Right lobe of liver (tissue), 6 donors: ENCODE results near the gene SSBP2. TPM values are rescaled to one million over a fixed set of nuclear protein-coding genes. Genes with fewer than 3 reads are reported as not detected.
A peak's percentile ranks its signal among the peaks of the same experiment; 100 is the strongest.

ENCODE experiments used
- ATAC-seq, 4 donors: fragments of 200-7000 bp; cut with Tn5 transposase; one replicate each; pipeline ENCODE4 v1.9.1; 2020; ENCODE audit warnings: mild to moderate bottlenecking in 4 of 4, moderate library complexity in 4 of 4
- DNase-seq, 3 donors: peaks; one replicate each; pipeline ENCODE4 v3.0.0-alpha.2; 2020
- H3K27ac ChIP-seq, 3 donors: fragments of 200-600 bp; one replicate each; pipeline ENCODE4 v1.8.0; 2022
- H3K27me3 ChIP-seq, 2 donors: fragments of 200-600 bp; one replicate each; pipeline ENCODE4 v1.8.0; 2022
- H3K36me3 ChIP-seq, 4 donors: fragments of 200-600 bp; sonication (generic) in 1 of 4; one replicate each; pipeline versions ENCODE4 v1.5.1 to v1.8.0; 2017 to 2022; ENCODE audit warnings: control low read depth in 1 of 4
- H3K4me1 ChIP-seq, 4 donors: fragments of 200-600 bp; sonication (generic) in 1 of 4; one replicate each; pipeline versions ENCODE4 v1.5.1 to v1.8.0; 2017 to 2022; ENCODE audit warnings: control low read depth in 1 of 4
- H3K4me3 ChIP-seq, 3 donors: fragments of 200-600 bp; one replicate each; pipeline ENCODE4 v1.8.0; 2022
- H3K9me3 ChIP-seq, 4 donors: fragments of 200-600 bp; sonication (generic) in 1 of 4; one replicate each; pipeline versions ENCODE4 v1.5.1 to v1.8.0; 2017 to 2022; ENCODE audit warnings: control low read depth in 1 of 4
- POLR2A ChIP-seq: fragments of 450-650 bp; IDR thresholded peaks from one replicate; pipeline ENCODE4 v1.6.1; 2017; ENCODE audit warnings: antibody characterized with exemption, mild to moderate bottlenecking
- WGBS: methylation state at CpG from one replicate; pipeline ENCODE4 v1.1.6; 2018; ENCODE audit warnings: low coverage, low lambda C conversion rate; ENCODE audit not compliant: insufficient coverage; ENCODE audit errors: missing lambda C conversion rate; 5-methylcytosine and 5-hydroxymethylcytosine counted together
- intact Hi-C, 2 donors: fragments of 100-400 bp; cut with DNase I; formaldehyde crosslinking; loops; one replicate each; pipeline versions ENCODE4 v1.11.2 to v1.14.1; 2022
- total RNA-seq, 6 experiments: library from RNA; depleted of rRNA in 2 of 6; stranded (reverse); fragments of >200 nt in 2 of 6; fragmentation: NEBNext Ultra II Directional in 3 of 6; extraction: Animal tissue kit (Norgen Biotek cat#: 25700) in 3 of 6; gene quantifications; one replicate each; pipeline versions ENCODE4 v1.1.0 to v1.2.4, GENCODE V29; 2016 to 2023
- TF ChIP-seq, protein P1 (sequence below), 4 donors: fragments of 200-600 bp in 3 of 4; fragments of 450-650 bp in 1 of 4; IDR thresholded peaks; one replicate each; pipeline versions ENCODE4 v1.5.1 to v1.8.0; 2016 to 2022; ENCODE audit warnings: antibody characterized with exemption in 4 of 4, mild to moderate bottlenecking in 2 of 4
- donor health status: DM: no; HTN: yes; CAD: no.
- donor health status: DM: no; HTN: no; CAD: no.
- donor health status: DM: no; HTN: no; CAD: no.
- donor health status: DM: no; HTN: yes; CAD: no.
- donor health status: DM: no; HTN: yes; CAD: no.

The SSBP2 gene
- total RNA-seq, 6 experiments from 2014 or later = 2.0 to 4.8 (median 3.7) TPM

DNA sequence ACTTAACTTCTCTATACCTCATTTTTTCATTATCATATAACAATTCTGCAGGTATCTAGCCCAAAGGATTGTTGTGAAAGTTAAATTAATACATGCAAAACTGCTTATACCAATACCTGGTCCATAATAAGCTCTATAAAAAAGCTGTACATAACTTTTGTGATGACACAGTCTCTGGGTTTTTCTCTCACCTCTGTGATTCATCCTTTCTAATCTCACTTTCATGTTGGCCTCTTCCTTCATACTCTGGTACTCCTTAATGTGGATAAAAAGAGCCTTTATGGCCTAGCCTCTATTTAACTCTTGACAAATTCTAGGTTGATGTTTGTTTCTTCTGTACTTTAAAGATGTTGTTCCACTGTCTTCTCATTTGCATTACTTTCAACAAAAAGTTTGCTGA lies 194.1 kb downstream of the SSBP2 start:
- intact Hi-C loops = no loop called here
- TF ChIP-seq, protein P1, sequence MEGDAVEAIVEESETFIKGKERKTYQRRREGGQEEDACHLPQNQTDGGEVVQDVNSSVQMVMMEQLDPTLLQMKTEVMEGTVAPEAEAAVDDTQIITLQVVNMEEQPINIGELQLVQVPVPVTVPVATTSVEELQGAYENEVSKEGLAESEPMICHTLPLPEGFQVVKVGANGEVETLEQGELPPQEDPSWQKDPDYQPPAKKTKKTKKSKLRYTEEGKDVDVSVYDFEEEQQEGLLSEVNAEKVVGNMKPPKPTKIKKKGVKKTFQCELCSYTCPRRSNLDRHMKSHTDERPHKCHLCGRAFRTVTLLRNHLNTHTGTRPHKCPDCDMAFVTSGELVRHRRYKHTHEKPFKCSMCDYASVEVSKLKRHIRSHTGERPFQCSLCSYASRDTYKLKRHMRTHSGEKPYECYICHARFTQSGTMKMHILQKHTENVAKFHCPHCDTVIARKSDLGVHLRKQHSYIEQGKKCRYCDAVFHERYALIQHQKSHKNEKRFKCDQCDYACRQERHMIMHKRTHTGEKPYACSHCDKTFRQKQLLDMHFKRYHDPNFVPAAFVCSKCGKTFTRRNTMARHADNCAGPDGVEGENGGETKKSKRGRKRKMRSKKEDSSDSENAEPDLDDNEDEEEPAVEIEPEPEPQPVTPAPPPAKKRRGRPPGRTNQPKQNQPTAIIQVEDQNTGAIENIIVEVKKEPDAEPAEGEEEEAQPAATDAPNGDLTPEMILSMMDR (IDR thresholded peaks at IDR 0.05) = no peak
- no peak for TF ChIP-seq POLR2A
- H3K4me1 ChIP-seq = no peaks in the 10 kb centered on the region
- ATAC-seq (no peak), DNase-seq (no peak)
- no peak overlapping the region for H3K4me3 ChIP-seq
- no peaks in the 10 kb centered on the region for H3K9me3 ChIP-seq
- no peak overlapping the region for H3K27ac ChIP-seq
- no peaks in the 10 kb centered on the region for H3K36me3 ChIP-seq
- no peaks in the 10 kb centered on the region for H3K27me3 ChIP-seq

DNA sequence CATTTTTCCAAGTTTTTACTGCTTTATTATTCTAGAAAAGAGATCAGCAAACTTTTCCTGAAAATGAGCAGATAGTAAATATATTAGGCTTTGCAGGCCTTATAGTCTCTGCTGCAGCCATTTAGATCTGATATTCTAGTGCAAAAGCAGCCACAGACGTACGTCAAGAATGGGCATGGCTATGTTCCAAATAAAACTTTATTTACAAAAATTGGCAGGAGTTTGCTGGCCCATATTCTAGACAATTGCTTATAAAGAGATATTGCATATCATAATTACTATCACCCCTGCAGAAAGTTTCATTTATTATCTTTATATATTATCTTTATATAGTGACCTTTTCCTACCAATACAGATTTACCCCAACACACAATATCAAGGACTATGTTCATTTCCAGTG lies 195.0 kb downstream of the SSBP2 start:
- DNase-seq (no peak), ATAC-seq (no peak)
- 84% methylated on average over 2 of the region's 2 CpGs for WGBS
- Histone ChIP-seq H3K27me3 (no peaks in the 10 kb centered on the region), H3K4me1 (no peaks in the 10 kb centered on the region), H3K27ac (no peak overlapping the region), H3K36me3 (no peaks in the 10 kb centered on the region), H3K9me3 (no peaks in the 10 kb centered on the region), H3K4me3 (no peak overlapping the region)
- intact Hi-C loops = no loop called here
- TF ChIP-seq POLR2A = no peak
- TF ChIP-seq, protein P1 (IDR thresholded peaks at IDR 0.05) = no peak

DNA sequence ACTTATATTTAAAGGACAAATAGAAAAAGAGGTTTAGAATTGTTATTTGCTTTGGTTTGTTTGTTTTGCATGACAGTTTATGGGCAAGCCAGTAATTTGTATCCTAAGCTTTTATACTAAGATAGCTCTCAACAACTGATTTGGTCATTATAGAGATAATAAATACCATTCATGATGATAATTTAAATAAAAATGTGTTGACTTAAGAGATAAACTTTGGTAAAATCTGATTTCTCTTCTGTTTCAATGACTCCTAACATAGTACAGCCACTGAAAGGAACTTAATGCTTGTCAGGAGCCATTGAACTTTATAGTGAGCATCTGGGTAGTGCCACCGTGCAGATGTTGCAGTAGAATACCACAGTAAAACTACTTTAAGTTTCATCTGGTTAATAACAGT lies 196.2 kb downstream of the SSBP2 start:
- H3K9me3 ChIP-seq = no peaks in the 10 kb centered on the region
- H3K36me3 ChIP-seq = no peaks in the 10 kb centered on the region
- no peak overlapping the region for H3K4me3 ChIP-seq
- 82% methylated on average over 1 of the region's 1 CpG for WGBS
- ATAC-seq (no peak), DNase-seq (no peak)
- TF ChIP-seq, protein P1 (IDR thresholded peaks at IDR 0.05) = no peak
- no peak for TF ChIP-seq POLR2A
- H3K27me3 ChIP-seq = no peaks in the 10 kb centered on the region
- intact Hi-C loops = no loop called here
- no peaks in the 10 kb centered on the region for H3K4me1 ChIP-seq
- H3K27ac ChIP-seq = no peak overlapping the region

DNA sequence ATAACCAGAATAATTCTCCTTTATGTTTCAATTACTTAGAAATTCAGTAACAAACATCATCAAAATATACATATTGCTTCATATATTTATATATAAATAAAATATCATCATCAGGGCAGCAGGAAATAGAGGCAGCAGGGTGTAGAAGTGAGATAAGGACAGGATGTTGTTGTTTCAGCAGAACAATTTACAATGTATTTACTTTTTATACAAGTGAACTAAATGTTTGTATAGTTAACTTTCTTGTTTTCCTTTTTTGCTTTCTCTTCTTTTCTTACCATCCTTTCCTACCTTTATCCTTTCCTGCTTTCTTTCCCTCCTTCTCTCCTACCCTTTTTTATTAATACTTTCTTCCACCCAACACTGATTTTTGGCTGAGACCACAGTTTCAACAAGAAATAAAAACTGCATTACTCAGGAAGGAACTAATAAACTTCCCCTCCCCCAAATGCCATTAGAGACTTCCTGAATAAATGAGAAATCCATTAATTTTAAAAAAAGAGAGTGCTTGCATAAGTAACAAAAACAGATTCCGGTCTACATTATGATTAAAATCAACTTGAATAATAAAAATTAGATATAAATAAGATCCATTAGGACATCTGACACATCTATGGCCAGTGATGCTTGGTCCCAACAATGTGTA lies 197.2 kb downstream of the SSBP2 start:
- no peaks in the 10 kb centered on the region for H3K9me3 ChIP-seq
- H3K27me3 ChIP-seq = no peaks in the 10 kb centered on the region
- peak in 1 of 4 donors; percentile 20 for ATAC-seq
- H3K4me1 ChIP-seq = no peaks in the 10 kb centered on the region
- intact Hi-C loops = no loop called here
- no peak for TF ChIP-seq POLR2A
- TF ChIP-seq, protein P1 (IDR thresholded peaks at IDR 0.05) = no peak
- WGBS = 40% methylated on average over 1 of the region's 1 CpG
- no peak overlapping the region for H3K4me3 ChIP-seq
- H3K36me3 ChIP-seq = no peaks in the 10 kb centered on the region
- no peak for DNase-seq
- no peak overlapping the region for H3K27ac ChIP-seq
